ENCODE measurements around the gene PTCH1.
A peak's percentile ranks its signal among the peaks of the same experiment; 100 is the strongest.

Gene PTCH1

DNA sequence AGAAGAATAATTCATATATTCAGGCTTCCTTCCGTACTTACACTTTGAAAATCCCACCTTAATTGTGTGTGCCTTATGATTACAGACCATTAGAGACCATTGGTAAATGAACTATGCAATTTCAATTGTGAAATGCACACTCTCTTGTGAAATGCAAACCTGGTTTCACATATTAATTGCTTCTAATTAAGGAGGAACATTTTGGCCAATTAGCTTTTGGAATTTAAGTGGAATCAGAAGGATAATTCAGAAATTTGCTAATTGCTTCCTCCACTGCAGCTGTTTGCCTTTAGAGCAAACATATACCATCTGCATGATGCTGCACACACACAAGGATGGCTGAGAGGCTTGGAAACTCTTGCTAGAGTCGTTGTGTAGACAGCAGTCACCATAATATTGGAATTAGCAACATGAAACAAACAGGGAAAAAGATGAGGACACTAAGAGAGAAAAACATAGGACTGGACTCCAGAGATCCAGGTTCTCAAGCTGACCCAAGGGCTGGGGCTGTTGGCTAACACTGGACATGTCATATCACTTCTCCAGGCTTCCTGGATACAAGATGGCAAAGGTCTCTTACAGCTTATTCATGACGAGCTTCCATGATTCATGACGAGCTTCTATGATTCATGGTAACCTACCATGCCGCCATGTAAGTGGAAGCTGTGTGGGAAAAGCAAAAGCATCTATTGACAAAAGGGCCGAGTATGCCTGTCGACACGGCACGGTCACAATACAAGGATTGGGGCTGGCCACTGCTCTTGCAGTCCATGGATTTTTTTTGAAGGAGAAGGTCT lies 78.0 kb downstream of the PTCH1 start:
- DNase-seq (ENCODE audit: low spot score), result no peak

DNA sequence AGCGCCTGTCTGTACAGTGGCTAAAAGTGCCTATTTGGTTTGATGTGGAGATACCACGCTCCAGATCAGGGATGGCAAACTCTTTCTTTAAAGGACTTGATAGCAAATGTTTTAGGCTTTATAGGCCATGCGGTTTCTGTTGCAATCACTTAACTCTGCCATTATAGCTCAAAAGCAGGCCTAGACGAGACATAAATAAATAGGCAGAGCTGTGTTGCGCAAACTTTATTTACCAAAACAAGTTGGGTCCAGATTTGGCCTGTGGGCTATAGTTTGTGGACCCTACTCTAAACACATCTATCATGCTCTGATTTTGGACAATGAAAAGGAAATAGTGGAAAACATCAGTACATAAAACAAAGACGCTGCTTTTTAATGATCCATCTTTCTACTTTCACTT lies 79.2 kb downstream of the PTCH1 start:
- no peak for DNase-seq (ENCODE audit: low spot score)

DNA sequence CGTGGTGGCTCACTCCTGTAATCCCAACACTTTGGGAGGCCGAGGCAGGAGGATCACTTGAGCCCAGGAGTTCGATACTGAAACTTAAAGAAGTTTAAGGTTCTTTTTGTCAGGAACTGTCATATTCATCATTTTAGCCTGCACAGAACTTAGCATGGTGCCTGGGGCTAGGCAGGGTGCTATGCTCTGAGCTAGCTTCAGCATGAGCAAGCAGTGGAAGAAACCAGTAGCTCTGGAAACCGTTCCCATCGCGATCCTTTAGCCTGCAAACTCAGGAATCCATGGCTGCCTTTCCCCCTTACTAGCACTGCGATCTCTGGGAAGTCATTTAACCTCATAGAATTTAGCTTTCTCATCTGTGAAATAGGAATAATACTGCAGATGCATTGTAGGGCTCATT lies 80.4 kb downstream of the PTCH1 start:
- no peak for DNase-seq (ENCODE audit: low spot score)

DNA sequence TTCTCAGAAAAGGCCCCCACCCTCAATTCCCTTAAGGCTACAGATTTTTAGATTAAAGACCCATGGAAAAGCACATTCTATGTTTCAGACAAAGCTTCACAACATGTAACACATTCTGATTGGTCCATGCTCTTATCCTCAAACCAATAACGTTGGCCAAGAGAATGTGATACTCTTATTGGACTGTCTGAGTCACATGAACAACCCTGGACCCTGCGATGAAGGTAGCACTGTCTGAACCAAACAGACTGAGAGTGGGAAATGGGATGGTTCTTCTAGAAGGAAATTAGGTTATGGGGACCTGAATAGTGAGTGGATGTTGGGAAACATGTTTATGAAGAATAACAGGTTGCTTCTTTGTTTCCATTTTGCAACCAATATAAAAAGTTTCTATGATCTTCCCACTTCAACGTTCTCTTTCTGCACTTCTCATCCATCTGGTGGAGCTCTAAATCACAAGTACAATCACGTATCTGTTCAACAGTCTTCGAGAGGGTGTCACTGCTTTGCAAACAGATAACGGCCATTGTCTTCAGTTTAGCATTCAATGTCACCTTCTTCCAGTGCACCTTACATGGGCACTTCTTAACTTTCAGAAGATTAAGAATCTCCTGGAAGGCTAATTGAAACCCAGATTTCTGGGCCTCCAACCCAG lies 81.6 kb downstream of the PTCH1 start:
- DNase-seq (ENCODE audit: low spot score), result peak; percentile 5

DNA sequence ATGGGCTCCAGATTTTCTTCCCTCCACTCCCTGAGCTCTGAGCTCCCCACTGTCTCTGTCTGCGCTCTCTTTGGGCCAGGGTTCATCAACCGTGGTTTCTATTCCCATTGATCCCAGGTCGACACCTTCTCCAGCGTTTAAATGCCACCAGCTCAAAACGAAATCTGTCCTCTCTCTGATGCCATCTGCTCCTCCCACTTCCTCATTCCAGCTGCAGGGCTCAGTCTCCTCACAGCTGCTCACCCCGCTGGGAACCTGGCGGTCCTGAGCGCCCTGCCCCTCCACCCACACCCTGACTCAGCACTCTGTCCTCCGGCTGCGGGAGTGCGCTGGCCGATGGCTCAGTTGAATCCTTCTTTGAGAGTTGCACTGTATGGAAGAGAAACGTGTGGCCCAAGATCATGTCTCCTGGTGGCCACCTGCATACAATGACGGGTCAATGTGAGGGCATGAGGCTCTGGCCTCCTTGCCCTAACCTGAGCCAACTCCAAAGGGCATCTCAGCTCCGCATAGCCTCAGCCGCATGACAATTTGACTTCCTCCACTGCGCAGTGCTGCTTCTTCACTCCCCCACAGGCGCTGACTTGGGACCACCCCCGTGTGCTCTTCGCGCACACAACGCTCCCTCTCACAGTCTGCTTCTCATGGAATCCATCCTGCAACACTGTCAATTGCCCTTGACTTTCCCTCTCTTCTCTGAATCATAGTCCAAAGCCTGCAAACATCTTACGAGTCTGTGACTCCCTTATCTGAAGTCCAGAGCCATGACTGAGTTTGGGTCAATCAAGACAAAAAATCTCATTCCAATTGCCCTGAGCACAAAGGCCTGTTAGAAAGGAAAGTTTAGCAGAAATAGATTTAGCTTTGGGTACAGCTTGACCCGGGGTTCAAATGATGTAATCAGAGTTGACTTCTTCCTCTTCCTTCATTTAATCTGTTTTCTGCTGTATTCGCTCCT lies 82.4 kb downstream of the PTCH1 start:
- DNase-seq (ENCODE audit: low spot score), result no peak

DNA sequence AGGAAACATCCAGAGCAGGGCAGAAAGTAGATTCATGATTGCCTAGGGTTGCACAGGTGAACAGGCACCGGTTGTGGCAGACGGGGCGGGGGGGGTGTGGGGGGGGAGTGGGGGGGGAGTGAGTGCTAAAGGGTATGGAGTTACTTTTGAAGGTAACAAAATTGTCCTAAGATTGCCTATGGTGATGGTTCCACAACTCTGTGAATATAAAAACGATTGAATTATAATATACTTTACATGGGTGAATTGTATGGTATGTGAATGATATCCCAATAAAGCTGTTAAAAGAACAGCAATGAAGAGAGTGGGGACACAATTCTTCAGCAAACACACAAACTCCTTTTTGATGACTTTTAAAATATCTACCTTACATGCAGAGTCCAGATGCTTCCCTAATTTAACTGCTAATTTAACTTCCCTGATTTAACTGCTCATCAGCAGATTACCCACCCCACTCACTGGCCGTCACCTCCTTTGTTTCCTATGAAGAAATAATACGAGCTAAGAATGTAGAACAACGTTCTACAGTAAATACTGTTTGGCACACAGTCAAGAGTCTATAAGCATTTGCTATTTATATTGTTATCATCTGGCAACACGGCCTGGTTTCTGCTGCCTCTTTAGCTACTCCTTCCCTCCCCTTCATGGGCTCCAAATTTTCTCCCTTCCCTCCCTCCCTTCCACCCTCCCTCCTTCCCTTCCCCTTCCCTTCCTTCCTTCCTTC lies 83.5 kb downstream of the PTCH1 start:
- no peak for DNase-seq (ENCODE audit: low spot score)

DNA sequence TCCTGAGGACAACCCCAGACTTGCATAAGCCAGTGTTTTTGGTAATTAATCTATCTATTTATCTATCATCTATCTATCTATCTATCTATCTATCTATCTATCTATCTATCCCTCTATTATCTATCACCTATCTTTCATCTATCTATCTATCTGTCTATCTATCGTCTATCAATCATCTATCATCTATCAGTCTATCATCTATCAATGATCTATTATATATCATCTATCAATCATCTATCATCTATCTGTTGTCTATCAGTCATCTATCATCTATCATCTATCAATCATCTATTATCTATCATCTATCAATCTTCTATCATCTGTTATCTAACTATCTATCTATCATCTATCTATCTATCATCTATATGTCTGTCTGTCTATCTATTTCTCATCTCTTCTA lies 85.5 kb downstream of the PTCH1 start:
- no peak for DNase-seq (ENCODE audit: low spot score)

DNA sequence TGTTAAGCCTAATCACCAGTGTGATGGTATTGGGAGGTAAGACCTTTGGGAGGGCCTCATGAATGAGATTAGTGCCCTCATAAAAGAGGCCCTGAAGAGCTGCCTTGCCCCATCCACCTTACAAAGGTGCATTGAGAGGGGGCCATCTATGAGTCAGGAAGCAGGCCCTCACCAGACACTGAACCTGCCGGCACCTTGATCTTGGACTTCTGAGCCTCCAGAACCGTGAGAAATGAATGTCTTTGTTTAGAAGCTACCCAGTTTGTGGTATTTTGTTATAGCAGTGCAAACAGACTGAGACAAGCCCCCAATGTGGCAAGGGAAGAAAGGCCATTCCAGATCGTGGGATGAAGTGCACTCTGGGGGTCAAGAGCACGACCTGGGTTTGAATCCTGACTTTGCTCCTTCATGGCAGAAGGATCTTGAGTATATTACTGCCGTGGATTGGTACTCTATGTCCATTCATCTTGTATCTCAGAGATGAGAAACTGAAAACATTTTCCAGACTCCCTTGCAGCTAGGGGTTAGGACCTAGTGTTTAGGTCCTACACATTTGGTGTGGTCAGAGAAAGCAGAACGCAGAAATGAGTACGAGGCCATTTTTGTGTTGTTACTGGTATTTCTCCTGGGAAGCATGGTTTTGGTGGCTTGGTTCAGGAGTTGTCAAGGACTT lies 86.7 kb downstream of the PTCH1 start:
- DNase-seq (ENCODE audit: low spot score), result no peak

DNA sequence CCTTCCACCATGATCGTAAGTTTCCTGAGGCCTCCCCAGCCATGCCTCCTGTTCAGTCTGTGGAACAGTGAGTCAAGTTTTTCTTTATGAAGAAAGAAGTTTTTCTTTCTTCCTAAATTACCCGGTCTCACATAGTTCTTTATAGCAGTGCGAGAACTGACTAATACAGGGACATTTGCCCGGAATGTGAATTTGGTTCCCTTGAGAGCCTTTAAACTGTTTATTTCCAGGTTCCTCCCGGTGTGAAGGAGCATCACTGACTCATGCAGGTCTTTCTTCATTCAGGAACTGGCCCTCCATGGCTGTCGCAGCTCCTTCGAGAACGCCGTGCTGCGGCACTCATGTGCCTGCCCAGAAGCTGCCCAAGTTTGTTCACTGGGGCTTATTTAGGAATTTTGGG lies 87.7 kb downstream of the PTCH1 start:
- DNase-seq (ENCODE audit: low spot score), result no peak

DNA sequence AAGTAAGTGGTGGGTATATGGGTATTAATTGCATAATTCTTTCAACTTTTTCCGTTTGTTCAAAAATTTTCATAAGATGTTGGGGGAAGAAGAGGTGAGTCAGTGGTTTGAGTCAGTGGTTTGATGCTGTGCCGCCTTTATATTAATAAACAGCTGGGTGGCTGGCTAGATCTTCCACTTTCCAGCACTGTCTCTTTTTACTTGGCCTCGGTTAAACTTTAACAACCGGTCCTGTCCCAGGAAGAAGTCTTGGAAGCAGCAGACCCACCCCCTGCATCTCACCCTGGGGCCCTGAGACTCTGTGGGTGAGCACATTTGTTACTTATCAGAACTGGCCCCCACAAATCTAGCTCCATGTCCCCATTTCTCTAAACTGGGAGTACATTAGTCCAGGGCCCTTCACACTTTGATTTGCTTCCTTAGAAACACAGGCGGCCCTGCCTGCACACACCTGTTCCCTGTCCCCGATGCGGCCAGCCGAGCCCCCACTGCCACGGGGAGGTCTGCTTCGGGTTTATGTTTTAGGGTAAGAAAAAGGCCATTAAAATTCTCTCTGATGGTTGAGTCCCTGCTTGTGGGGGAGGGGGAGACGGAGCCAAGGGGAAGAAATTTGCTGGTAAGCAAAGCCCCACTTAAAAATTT lies 90.7 kb downstream of the PTCH1 start:
- DNase-seq (ENCODE audit: low spot score), result no peak

DNA sequence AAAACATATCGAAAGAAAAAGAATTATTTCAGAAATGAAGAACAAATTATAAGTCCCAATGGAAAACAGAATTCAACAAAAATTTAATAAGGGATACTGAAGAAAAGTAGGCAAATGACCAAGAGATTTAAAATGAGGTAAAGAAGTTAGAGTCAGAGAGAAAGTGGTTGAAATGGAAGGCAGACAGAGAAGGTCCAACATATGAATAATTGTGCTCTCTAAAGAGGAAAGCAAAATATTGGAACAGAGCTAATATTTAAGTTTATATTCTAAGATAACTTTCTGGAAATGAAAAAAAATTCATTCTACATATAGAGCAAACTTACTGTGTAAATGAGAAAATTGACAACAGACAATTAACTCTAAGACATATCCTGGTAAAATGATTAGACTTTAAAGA lies 94.1 kb downstream of the PTCH1 start:
- DNase-seq (ENCODE audit: low spot score), result no peak

DNA sequence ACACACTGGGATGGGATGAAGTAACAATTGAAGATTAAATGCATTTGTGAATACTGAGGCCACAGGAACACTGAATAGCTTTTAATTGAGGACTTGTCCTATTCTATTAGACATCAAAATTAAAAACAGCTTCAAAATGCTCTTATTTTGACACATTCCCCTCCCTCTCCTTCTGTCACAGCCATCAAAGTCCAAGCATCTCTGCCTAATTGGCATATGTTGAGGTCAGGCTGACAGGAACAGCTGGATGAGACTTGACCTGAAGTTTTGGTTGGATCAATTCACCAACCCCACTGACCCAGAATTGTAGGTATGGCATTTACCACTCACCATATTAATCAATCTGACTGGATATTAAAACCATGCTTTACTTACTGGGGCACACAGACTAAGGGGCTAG lies 96.3 kb downstream of the PTCH1 start:
- no peak for DNase-seq (ENCODE audit: low spot score)

DNA sequence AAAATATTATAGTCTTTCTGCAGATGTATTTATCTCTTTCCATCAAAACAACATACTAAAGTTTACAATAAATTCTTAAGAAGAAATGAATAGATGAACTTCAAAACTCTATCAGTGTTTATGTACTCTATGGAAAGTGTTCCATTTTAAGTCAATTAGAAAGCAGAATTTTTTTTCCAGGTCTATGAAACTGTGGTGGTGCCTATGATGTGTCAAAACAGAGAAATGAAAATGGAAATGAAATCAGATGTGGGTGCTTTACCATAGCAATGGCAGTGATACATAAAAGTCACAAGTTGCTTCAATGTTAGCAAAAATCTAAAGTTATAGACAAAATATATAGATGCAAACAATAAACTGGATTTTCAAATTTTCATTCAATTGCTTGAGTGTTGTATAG lies 97.3 kb downstream of the PTCH1 start:
- no peak for DNase-seq (ENCODE audit: low spot score)

DNA sequence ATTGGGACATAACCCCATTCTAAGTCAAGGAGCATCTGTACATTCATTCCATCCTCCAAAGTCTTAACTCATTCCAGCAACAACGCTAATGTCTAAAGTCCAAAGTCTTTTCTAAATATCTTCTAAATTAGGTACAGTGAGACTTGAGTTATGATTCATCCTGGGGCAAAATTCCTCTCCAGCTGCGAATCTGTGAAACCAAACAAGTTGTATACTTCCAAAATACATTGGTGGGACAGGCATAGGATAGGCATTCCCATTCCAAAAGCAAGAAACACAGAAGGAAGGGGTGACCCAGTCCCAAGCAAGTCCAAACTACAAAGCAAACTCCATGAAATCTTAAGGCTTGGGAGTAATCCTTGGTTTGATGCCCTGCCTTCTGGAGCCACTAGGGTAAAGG lies 101.6 kb downstream of the PTCH1 start:
- DNase-seq (ENCODE audit: low spot score), result no peak

DNA sequence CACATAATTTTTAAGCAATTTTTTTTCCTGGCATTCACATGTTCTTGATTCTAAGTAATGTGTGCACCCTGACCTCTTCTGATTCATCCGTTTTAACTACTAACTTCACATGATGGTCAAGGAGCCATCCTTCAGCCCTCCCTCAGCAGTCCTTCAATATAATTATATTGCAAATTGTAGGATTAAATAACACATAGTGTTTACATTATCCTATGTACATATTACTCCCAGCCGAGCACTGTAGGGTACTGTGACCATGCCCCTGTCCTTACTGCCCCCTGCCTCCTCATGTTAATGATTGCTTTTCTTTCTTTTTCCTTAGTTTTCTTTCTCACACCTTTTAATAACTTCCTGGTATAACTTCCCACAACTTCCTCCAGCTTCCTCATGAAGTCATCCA lies 103.0 kb downstream of the PTCH1 start:
- no peak for DNase-seq (ENCODE audit: low spot score)

DNA sequence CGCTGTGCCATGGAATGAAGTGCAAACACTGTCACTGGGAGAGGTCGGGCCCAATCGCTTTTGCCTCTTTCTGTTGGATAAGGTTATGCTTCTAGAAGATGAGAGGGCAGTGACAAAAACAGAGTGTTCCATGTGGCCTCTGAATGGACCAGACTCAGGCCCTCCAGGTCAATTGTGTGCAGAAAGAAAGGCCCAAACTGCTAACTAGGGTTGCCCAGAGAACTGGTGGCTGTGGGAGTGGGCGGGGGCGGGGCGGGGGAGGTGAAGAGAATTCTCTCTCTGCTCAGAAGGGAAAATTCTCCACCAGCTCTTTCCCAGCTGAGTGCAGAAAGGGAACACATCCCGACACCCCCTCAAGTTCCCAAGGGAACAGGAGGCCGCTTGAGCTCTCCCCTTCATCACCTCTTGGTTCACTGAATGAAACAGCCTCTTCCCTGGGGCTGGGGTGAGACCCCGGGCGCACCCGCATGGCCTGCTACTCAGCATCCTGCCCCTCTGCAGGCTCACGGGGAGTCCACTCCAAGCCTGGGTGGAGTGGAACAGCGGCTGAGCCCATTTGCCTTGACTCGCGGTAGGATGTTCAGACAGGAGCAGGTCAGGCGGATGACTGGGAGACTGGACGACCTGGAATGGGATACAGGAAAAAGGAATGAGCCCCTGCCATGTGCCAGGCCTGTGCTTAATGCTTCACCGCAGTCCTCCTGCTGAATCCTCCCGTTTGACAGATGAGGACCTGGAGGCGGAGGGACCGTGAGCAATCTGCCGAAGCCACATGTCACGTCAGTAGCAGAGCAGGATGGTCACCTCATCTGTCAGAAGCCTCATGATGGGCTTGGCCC lies 105.5 kb downstream of the PTCH1 start:
- DNase-seq (ENCODE audit: low spot score), result no peak

DNA sequence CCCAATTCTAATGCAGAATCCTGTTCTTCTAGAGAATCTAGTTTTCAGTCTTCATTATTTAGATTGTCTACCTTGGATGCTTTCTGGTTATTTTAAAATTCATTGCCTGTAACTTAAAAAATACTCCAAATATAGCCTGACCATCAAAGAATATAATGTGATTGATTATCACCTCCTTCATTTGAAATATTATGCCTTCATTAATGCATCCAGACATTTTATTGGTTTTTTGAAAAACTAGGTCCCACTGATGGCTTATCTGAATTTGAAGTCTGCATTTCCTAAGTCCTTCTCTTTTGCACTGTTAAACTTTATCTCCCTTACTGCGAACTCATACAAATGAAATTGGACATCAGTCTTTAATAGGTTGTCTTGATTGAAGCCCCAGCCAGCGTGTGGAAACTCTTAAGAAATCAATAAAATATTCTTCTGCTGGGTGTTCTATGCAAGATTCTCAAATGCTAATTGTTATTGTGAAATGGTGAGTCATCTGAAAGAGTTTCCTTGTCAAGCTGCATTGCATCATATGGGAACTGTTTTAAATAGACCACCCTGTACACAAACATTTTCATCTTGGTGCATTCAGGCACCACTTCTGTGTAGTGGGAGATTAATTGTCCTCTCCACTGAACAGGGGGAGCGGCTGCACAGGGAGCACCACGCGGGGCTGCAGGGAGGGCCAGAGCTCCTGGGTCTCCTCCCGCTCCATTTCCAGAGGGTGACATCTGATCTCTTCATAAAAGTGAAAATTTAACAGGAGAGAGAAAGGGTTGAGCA lies 106.9 kb downstream of the PTCH1 start:
- DNase-seq (ENCODE audit: low spot score), result no peak

DNA sequence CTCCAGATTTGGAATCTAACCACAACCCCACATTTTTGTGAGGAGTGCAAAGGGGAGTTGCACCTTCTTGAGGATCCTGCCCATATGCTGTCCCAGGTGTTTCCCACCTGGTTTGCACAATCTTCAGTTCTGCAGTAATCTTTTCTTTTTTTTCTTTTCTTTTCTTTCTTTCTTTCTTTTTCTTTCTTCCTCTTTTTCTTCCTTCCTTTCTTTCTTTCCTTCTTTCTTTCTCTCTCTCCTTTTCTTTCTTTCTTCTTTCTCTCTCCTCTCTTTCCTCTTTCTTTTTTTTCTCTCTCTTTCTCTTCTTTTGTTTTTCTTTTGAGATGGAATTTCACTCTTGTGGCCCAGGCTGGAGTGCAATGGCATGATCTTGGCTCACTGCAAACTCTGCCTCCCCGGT lies 109.2 kb downstream of the PTCH1 start:
- DNase-seq (ENCODE audit: low spot score), result no peak

DNA sequence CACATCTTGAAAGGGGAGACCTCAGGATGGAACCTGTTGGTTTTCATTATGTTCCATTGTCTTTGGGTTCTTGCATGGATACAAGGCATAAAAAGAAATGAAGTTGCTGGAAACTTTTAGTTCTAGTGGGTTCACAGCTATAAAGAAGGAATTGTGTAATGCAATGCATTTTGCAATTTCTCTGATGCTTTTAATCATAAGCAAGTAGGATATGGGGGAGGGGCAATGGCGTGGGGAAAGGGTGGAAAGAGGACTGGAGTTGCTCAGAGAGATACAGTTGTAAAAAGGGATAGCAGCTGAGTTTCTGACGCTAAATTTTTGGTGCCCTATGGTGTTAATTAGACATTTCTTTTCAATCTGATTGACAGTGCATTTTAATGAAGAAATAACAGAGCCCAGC lies 110.7 kb downstream of the PTCH1 start:
- DNase-seq (ENCODE audit: low spot score), result no peak

Measured in CD4-positive, alpha-beta T cell treated with Interleukin-6 at 100 ng/mL for 8 hours (primary cell).